PC-3 (cell line): Measurements from ENCODE around the gene AATF.

Experiments used
- EZH2 ChIP-seq: fragments of 300-600 bp; sonication (generic); IDR thresholded peaks from one replicate; pipeline ENCODE4 v1.6.1; 2017; ENCODE audit warnings: antibody characterized with exemption, mild to moderate bottlenecking, low read length; ENCODE audit not compliant: unreplicated experiment
- EZH2phosphoT487 ChIP-seq: fragments of 300-600 bp; sonication (generic); IDR thresholded peaks from 2 replicates; pipeline ENCODE4 v1.6.1; 2018; ENCODE audit warnings: mild to moderate bottlenecking, antibody characterized with exemption, low read length, borderline replicate concordance
- TF ChIP-seq, protein P1 (sequence below): fragments of 300-600 bp; sonication (generic); conservative IDR thresholded peaks from 2 replicates; pipeline ENCODE4 v1.5.1; 2017; ENCODE audit warnings: antibody characterized with exemption, low read depth, mild to moderate bottlenecking, low read length

DNA sequence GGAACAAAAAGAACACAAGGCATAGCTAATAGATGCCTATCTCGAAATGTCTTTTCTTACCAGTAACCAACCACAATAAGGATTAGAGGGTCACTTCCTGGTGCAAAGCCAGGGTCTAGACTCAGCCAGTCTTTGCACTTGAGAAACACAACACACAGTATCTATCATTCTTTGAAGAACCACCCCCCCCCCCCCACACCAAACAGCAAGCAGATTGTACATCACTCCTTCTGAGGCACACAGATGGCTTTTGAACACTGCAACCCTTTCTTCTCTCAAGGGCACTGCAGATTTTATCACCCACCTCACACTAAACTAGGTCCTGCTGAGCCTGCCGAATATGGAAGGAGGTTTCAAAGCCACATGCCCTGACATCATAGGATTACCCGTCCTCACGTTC, 145.6 kb downstream of the AATF start:
- no peak for TF ChIP-seq EZH2
- TF ChIP-seq, protein P1, sequence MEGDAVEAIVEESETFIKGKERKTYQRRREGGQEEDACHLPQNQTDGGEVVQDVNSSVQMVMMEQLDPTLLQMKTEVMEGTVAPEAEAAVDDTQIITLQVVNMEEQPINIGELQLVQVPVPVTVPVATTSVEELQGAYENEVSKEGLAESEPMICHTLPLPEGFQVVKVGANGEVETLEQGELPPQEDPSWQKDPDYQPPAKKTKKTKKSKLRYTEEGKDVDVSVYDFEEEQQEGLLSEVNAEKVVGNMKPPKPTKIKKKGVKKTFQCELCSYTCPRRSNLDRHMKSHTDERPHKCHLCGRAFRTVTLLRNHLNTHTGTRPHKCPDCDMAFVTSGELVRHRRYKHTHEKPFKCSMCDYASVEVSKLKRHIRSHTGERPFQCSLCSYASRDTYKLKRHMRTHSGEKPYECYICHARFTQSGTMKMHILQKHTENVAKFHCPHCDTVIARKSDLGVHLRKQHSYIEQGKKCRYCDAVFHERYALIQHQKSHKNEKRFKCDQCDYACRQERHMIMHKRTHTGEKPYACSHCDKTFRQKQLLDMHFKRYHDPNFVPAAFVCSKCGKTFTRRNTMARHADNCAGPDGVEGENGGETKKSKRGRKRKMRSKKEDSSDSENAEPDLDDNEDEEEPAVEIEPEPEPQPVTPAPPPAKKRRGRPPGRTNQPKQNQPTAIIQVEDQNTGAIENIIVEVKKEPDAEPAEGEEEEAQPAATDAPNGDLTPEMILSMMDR = no peak
- no peak for TF ChIP-seq EZH2phosphoT487
